ENCODE measurements around the gene CIZ1. TPM values are rescaled to one million over a fixed set of nuclear protein-coding genes. Genes with fewer than 3 reads are reported as not detected.

The CIZ1 gene
- total and polyA plus RNA-seq, 2 of the 13 experiments (the other 11 are each of a cell fraction or from before 2014, with no cell fraction given), result 30.6 to 50.3 TPM

- TF ChIP-seq SAP130 (CRISPR knock-in tag; IDR thresholded peaks at IDR 0.05; ENCODE audit: low read depth), result peak; percentile 73
- TF ChIP-seq THAP9 (CRISPR knock-in tag; IDR thresholded peaks at IDR 0.05; ENCODE audit: borderline replicate concordance), result peak; percentile 15; the same call in 1 of the 2 replicates
- peak; percentile 61; the same call in 1 of the 2 replicates for TF ChIP-seq ZNF710 (CRISPR knock-in tag; IDR thresholded peaks at IDR 0.05; ENCODE audit: borderline replicate concordance)
- peak; percentile 89; the same call in 1 of the 2 replicates for TF ChIP-seq ZNF335 (CRISPR knock-in tag; IDR thresholded peaks at IDR 0.05)
- no peak for TF ChIP-seq ZNF143 (CRISPR knock-in tag; IDR thresholded peaks at IDR 0.05)
- no peak for TF ChIP-seq ZNF275 (CRISPR knock-in tag; IDR thresholded peaks at IDR 0.05; ENCODE audit: borderline replicate concordance)
- no peak for TF ChIP-seq ONECUT2 (CRISPR knock-in tag; IDR thresholded peaks at IDR 0.05)
- no peak for TF ChIP-seq ZNF33A (CRISPR knock-in tag; IDR thresholded peaks at IDR 0.05; ENCODE audit: borderline replicate concordance)
- no peak for TF ChIP-seq ELK4 (CRISPR knock-in tag; IDR thresholded peaks at IDR 0.05; ENCODE audit: borderline replicate concordance)
- TF ChIP-seq KDM6A (CRISPR knock-in tag; IDR thresholded peaks at IDR 0.05; ENCODE audit: low read depth), result no peak
- no peak for TF ChIP-seq ZNF564 (CRISPR knock-in tag; IDR thresholded peaks at IDR 0.05)
- no peak; the same call in none of the 2 replicates for TF ChIP-seq SNAPC2 (CRISPR knock-in tag; IDR thresholded peaks at IDR 0.05)
- TF ChIP-seq ZNF382 (CRISPR knock-in tag; IDR thresholded peaks at IDR 0.05; ENCODE audit: borderline replicate concordance), result no peak
- TF ChIP-seq PLSCR1 (CRISPR knock-in tag; IDR thresholded peaks at IDR 0.05; ENCODE audit: borderline replicate concordance), result no peak
- peak; percentile 75 for TF ChIP-seq ZSCAN31 (CRISPR knock-in tag; IDR thresholded peaks at IDR 0.05; ENCODE audit: low read depth)
- TF ChIP-seq MLLT10 (CRISPR knock-in tag; IDR thresholded peaks at IDR 0.05), result no peak
- TF ChIP-seq ATM (IDR thresholded peaks at IDR 0.05; ENCODE audit: borderline replicate concordance), result no peak
- TF ChIP-seq SALL2 (CRISPR knock-in tag; IDR thresholded peaks at IDR 0.05), result no peak
- TF ChIP-seq IKZF4 (CRISPR knock-in tag; IDR thresholded peaks at IDR 0.05; ENCODE audit: borderline replicate concordance, low read depth, not compliant biosample characterization), result peak; percentile 2
- no peak for TF ChIP-seq RARA (CRISPR knock-in tag; IDR thresholded peaks at IDR 0.05)
These were observed 31.4 kb downstream of the CIZ1 start, which contains the start of gene BBLN (continued) for GRCh38 chr9:128159784-128160602.

All from HepG2 (cell line).